Measurements from ENCODE around the gene TMEM59L.

TMEM59L gene

GRCh38 chr19:18603958-18604819 lies 8.5 kb upstream of the TMEM59L start:
- no peak overlapping the region for H3K27ac ChIP-seq (ENCODE audit: low read depth, low read length)

DNA sequence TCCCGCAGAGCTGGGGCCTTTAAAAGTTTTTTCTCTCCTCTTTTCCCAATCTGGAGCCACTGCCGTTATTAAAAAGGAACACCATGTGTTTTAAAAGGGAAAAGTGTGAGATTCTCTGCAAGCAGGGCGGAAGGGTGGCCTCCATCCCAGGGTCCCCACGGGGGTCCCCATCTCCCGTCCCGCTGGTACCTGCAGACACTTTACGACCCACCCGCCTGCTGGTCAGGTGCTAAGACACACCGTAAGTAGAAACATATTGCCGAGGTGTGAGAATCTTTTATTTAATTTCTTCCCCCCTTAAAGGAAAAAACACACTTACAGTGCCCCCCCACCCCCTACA lies 7.9 kb upstream of the TMEM59L start:
- no peak for TF ChIP-seq EZH2phosphoT487 (IDR thresholded peaks at IDR 0.05; ENCODE audit: borderline replicate concordance, low read length)
- no peak for TF ChIP-seq CTCF (IDR thresholded peaks at IDR 0.05; ENCODE audit: low read depth, low read length, poor library complexity, severe bottlenecking)
- Histone ChIP-seq H4K20me1 (ENCODE audit: control insufficient read depth, insufficient read depth, low read depth, low read length) (no peaks in the 10 kb centered on the region), H3K27me3 (ENCODE audit: control insufficient read depth, low read length) (peaks cover 69% of the 10 kb centered on the region), H3K4me1 (ENCODE audit: control insufficient read depth, low read length) (no peaks in the 10 kb centered on the region; the same call in 1 of the 2 replicates), H3K36me3 (ENCODE audit: control insufficient read depth, low read length) (no peaks in the 10 kb centered on the region), H3K79me2 (ENCODE audit: control insufficient read depth, low read length) (no peaks in the 10 kb centered on the region), H3K4me2 (ENCODE audit: low read length) (no peak overlapping the region), H3K9me3 (ENCODE audit: control insufficient read depth, insufficient read depth, low read length) (no peaks in the 10 kb centered on the region), H3K27ac (ENCODE audit: low read depth, low read length) (no peak overlapping the region), H3F3A (ENCODE audit: control insufficient read depth, insufficient read depth) (no peaks in the 10 kb centered on the region), H3K4me3 (ENCODE audit: low read length) (no peak overlapping the region), H3K9me2 (replicated peaks; ENCODE audit: control insufficient read depth, low read length) (no peaks in the 10 kb centered on the region)

More at GRCh38 chr19:18603958-18604819, 8.5 kb upstream of the TMEM59L start:
- Histone ChIP-seq H3K9me2 (replicated peaks; ENCODE audit: control insufficient read depth, low read length) (no peaks in the 10 kb centered on the region), H3K4me3 (ENCODE audit: low read length) (no peak overlapping the region), H3K9me3 (ENCODE audit: control insufficient read depth, insufficient read depth, low read length) (no peaks in the 10 kb centered on the region), H3K4me1 (ENCODE audit: control insufficient read depth, low read length) (no peaks in the 10 kb centered on the region; the same call in 1 of the 2 replicates), H3K4me2 (ENCODE audit: low read length) (no peak overlapping the region), H3K36me3 (ENCODE audit: control insufficient read depth, low read length) (no peaks in the 10 kb centered on the region), H3F3A (ENCODE audit: control insufficient read depth, insufficient read depth) (no peaks in the 10 kb centered on the region), H3K27me3 (ENCODE audit: control insufficient read depth, low read length) (peaks cover 64% of the 10 kb centered on the region), H4K20me1 (ENCODE audit: control insufficient read depth, insufficient read depth, low read depth, low read length) (no peaks in the 10 kb centered on the region), H3K79me2 (ENCODE audit: control insufficient read depth, low read length) (no peaks in the 10 kb centered on the region)
- TF ChIP-seq CTCF (IDR thresholded peaks at IDR 0.05; ENCODE audit: low read depth, low read length, poor library complexity, severe bottlenecking) (no peak), EZH2phosphoT487 (IDR thresholded peaks at IDR 0.05; ENCODE audit: borderline replicate concordance, low read length) (peak; percentile 90)

- H3F3A ChIP-seq (ENCODE audit: control insufficient read depth, insufficient read depth): no peaks in the 10 kb centered on the region
- H3K4me3 ChIP-seq (ENCODE audit: low read length): no peak overlapping the region
- no peaks in the 10 kb centered on the region for H3K9me3 ChIP-seq (ENCODE audit: control insufficient read depth, insufficient read depth, low read length)
- H3K27me3 ChIP-seq (ENCODE audit: control insufficient read depth, low read length): peaks cover 71% of the 10 kb centered on the region
- H3K79me2 ChIP-seq (ENCODE audit: control insufficient read depth, low read length): no peaks in the 10 kb centered on the region
- no peak overlapping the region for H3K4me2 ChIP-seq (ENCODE audit: low read length)
- no peak for TF ChIP-seq EZH2phosphoT487 (IDR thresholded peaks at IDR 0.05; ENCODE audit: borderline replicate concordance, low read length)
- TF ChIP-seq CTCF (IDR thresholded peaks at IDR 0.05; ENCODE audit: low read depth, low read length, poor library complexity, severe bottlenecking): no peak
- H3K36me3 ChIP-seq (ENCODE audit: control insufficient read depth, low read length): no peaks in the 10 kb centered on the region
- no peaks in the 10 kb centered on the region; the same call in 1 of the 2 replicates for H3K4me1 ChIP-seq (ENCODE audit: control insufficient read depth, low read length)
- H3K27ac ChIP-seq (ENCODE audit: low read depth, low read length): no peak overlapping the region
- H3K9me2 ChIP-seq (replicated peaks; ENCODE audit: control insufficient read depth, low read length): no peaks in the 10 kb centered on the region
- H4K20me1 ChIP-seq (ENCODE audit: control insufficient read depth, insufficient read depth, low read depth, low read length): no peaks in the 10 kb centered on the region
Measured at GRCh38 chr19:18605196-18605545, 7.5 kb upstream of the TMEM59L start.
